ENCODE results near the gene TTLL11. TPM values are rescaled to one million over a fixed set of nuclear protein-coding genes. Genes with fewer than 3 reads are reported as not detected.

TTLL11 gene
- total RNA-seq, 1 donor from 2014 or later: 0.75 TPM

- Histone ChIP-seq H4K20me1 (ENCODE audit: low read depth) (no peaks in the 10 kb centered on the region), H3K79me2 (ENCODE audit: low read depth) (no peaks in the 10 kb centered on the region), H3K4me1 (peaks cover 12% of the 10 kb centered on the region), H3K4me2 (no peak overlapping the region), H3K27me3 (no peaks in the 10 kb centered on the region), H3K4me3 (no peak overlapping the region), H3F3A (ENCODE audit: low read depth) (no peaks in the 10 kb centered on the region), H3K9me3 (ENCODE audit: low read depth) (peaks cover 5% of the 10 kb centered on the region), H2AFZ (replicated peaks) (no peak overlapping the region), H3K36me3 (no peaks in the 10 kb centered on the region), H3K9ac (no peak overlapping the region), H3K27ac (no peak overlapping the region)
- Mint-ChIP-seq H3K4me1 (peaks cover 17% of the 10 kb centered on the region), H3K27me3 (ENCODE audit: insufficient read depth, low read depth) (peaks cover 6% of the 10 kb centered on the region), H3K9me3 (peaks cover 6% of the 10 kb centered on the region), H3K27ac (no peak overlapping the region), H3K4me3 (no peak overlapping the region), H3K36me3 (no peaks in the 10 kb centered on the region)
- no peak for DNase-seq (ENCODE audit: low spot score)
- TF ChIP-seq, protein P1, sequence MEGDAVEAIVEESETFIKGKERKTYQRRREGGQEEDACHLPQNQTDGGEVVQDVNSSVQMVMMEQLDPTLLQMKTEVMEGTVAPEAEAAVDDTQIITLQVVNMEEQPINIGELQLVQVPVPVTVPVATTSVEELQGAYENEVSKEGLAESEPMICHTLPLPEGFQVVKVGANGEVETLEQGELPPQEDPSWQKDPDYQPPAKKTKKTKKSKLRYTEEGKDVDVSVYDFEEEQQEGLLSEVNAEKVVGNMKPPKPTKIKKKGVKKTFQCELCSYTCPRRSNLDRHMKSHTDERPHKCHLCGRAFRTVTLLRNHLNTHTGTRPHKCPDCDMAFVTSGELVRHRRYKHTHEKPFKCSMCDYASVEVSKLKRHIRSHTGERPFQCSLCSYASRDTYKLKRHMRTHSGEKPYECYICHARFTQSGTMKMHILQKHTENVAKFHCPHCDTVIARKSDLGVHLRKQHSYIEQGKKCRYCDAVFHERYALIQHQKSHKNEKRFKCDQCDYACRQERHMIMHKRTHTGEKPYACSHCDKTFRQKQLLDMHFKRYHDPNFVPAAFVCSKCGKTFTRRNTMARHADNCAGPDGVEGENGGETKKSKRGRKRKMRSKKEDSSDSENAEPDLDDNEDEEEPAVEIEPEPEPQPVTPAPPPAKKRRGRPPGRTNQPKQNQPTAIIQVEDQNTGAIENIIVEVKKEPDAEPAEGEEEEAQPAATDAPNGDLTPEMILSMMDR (IDR thresholded peaks at IDR 0.05): no peak
- TF ChIP-seq EZH2phosphoT487 (IDR thresholded peaks at IDR 0.05): no peak
- TF ChIP-seq EZH2 (IDR thresholded peaks at IDR 0.05): no peak
Measured at GRCh38 chr9:121808781-121809180, 284.3 kb downstream of the TTLL11 start.

- Mint-ChIP-seq H3K9me3 (peaks cover 6% of the 10 kb centered on the region), H3K4me3 (no peak overlapping the region), H3K27ac (no peak overlapping the region), H3K36me3 (no peaks in the 10 kb centered on the region), H3K27me3 (ENCODE audit: insufficient read depth, low read depth) (peaks cover 6% of the 10 kb centered on the region), H3K4me1 (peaks cover 9% of the 10 kb centered on the region)
- Histone ChIP-seq H3K27me3 (no peaks in the 10 kb centered on the region), H3K36me3 (no peaks in the 10 kb centered on the region), H3K4me1 (peaks cover 3% of the 10 kb centered on the region), H3K4me2 (no peak overlapping the region), H2AFZ (replicated peaks) (no peak overlapping the region), H4K20me1 (ENCODE audit: low read depth) (no peaks in the 10 kb centered on the region), H3F3A (ENCODE audit: low read depth) (no peaks in the 10 kb centered on the region), H3K79me2 (ENCODE audit: low read depth) (no peaks in the 10 kb centered on the region), H3K9ac (no peak overlapping the region), H3K4me3 (no peak overlapping the region), H3K27ac (no peak overlapping the region), H3K9me3 (ENCODE audit: low read depth) (peaks cover 5% of the 10 kb centered on the region)
- no peak for TF ChIP-seq EZH2 (IDR thresholded peaks at IDR 0.05)
- no peak for TF ChIP-seq EZH2phosphoT487 (IDR thresholded peaks at IDR 0.05)
- TF ChIP-seq, protein P1 (IDR thresholded peaks at IDR 0.05): no peak
- no peak for DNase-seq (ENCODE audit: low spot score)
Measured at GRCh38 chr9:121807823-121808278, 285.3 kb downstream of the TTLL11 start.

- no peak for DNase-seq (ENCODE audit: low spot score)
- H3K27me3 ChIP-seq: no peaks in the 10 kb centered on the region
- no peak overlapping the region for H3K27ac ChIP-seq
Measured at GRCh38 chr9:121807069-121807822, 285.9 kb downstream of the TTLL11 start.

More at GRCh38 chr9:121807069-121807822, 285.9 kb downstream of the TTLL11 start:
- Mint-ChIP-seq H3K27me3 (ENCODE audit: insufficient read depth, low read depth) (peaks cover 2% of the 10 kb centered on the region), H3K9me3 (peaks cover 6% of the 10 kb centered on the region), H3K27ac (no peak overlapping the region), H3K4me3 (no peak overlapping the region), H3K4me1 (peaks cover 3% of the 10 kb centered on the region), H3K36me3 (no peaks in the 10 kb centered on the region)
- no peak overlapping the region for H3K9ac ChIP-seq
- TF ChIP-seq, protein P1 (IDR thresholded peaks at IDR 0.05): no peak
- no peak for TF ChIP-seq EZH2 (IDR thresholded peaks at IDR 0.05)
- no peak for TF ChIP-seq EZH2phosphoT487 (IDR thresholded peaks at IDR 0.05)
- no peak overlapping the region for H2AFZ ChIP-seq (replicated peaks)
- H4K20me1 ChIP-seq (ENCODE audit: low read depth): no peaks in the 10 kb centered on the region
- peaks cover 5% of the 10 kb centered on the region for H3K9me3 ChIP-seq (ENCODE audit: low read depth)
- no peak overlapping the region for H3K4me2 ChIP-seq
- no peaks in the 10 kb centered on the region for H3K4me1 ChIP-seq
- no peaks in the 10 kb centered on the region for H3K36me3 ChIP-seq
- no peak overlapping the region for H3K4me3 ChIP-seq
- H3F3A ChIP-seq (ENCODE audit: low read depth): no peaks in the 10 kb centered on the region
- no peaks in the 10 kb centered on the region for H3K79me2 ChIP-seq (ENCODE audit: low read depth)

Measured in neural progenitor cell (in vitro differentiated cells).